Breast epithelium (tissue), 3 donors: ENCODE results near the gene QSER1.

Experiments used
- CTCF ChIP-seq, 3 donors: fragments of 450-650 bp; IDR thresholded peaks; one replicate each; pipeline ENCODE4 v1.5.1; 2016 to 2017; ENCODE audit warnings: antibody characterized with exemption in 3 of 3, mild to moderate bottlenecking in 3 of 3, moderate library complexity in 3 of 3
- POLR2A ChIP-seq: fragments of 450-650 bp; IDR thresholded peaks from one replicate; pipeline ENCODE4 v1.6.1; 2016; ENCODE audit warnings: antibody characterized with exemption, mild to moderate bottlenecking, moderate library complexity
- POLR2AphosphoS5 ChIP-seq, 3 donors: sonication (generic); formaldehyde crosslinking; IDR thresholded peaks; one replicate each; pipeline ENCODE4 v1.6.1; 2017; ENCODE audit warnings: antibody characterized with exemption in 3 of 3

DNA sequence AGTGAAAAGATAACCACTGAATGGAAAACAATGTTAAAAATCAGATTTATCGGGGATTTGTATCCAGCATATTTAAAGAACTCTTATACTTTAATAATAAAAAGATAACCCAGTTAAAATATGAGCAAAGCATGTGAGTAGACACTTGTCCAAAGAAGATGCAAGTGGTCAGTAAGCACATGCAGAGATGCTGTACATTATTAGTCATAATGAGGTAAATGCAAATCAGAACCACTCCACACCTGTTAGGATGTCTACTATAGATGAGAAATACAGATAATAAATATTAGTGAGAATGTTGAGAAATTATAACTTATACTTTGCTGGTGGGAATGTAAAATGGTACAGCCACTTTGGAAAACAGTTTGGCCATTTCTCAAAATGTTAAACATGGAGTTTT lies 28.0 kb downstream of the QSER1 start:
- TF ChIP-seq POLR2A (no peak), CTCF (IDR thresholded peaks at IDR 0.05) (no peak), POLR2AphosphoS5 (IDR thresholded peaks at IDR 0.05) (no peak)
